ENCODE results near the gene EREG. TPM values are rescaled to one million over a fixed set of nuclear protein-coding genes. Genes with fewer than 3 reads are reported as not detected.
A peak's percentile ranks its signal among the peaks of the same experiment; 100 is the strongest.

Gene EREG
- total RNA-seq, 1 donor from 2014 or later = 1.3 TPM

DNA sequence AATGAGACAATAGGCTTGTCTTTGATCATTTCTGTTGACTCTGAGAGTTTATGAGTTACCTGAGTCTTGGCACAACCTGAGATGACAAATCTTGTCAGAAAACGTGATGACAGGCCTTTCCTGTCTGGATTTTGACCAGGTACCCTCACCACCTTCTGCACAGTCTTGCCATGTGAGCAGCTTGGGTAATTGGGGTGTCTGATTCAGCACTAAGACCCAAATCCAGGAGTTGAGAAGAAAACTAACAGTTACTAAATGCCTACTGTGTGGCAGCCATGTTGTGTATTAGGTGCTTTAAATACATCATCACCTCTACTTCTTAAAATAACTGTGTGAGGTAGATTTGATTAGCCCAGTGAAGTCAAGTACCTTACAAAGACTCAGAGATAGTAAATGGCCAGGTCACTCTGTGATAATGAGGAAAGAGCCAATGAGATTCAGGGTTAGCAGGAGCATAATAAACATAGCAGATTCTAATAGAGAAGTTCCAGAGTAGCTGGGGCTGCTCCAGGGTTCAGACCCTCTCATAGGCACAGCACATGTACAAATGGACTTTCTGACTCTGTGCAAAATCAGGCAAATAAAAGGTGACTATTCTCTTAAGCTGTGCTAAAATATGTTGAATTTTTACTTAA is 2.8 kb downstream of the EREG start:
- no peak overlapping the region for H3K4me3 Mint-ChIP-seq (ENCODE audit: unreplicated experiment)

GRCh38 chr4:74368596-74368995 is 3.7 kb downstream of the EREG start:
- Mint-ChIP-seq H3K36me3 (ENCODE audit: unreplicated experiment) (no peaks in the 10 kb centered on the region), H3K9me3 (ENCODE audit: unreplicated experiment) (no peaks in the 10 kb centered on the region), H3K27ac (ENCODE audit: unreplicated experiment) (no peak overlapping the region), H3K27me3 (ENCODE audit: unreplicated experiment) (peaks cover 15% of the 10 kb centered on the region), H3K4me3 (ENCODE audit: unreplicated experiment) (no peak overlapping the region), H3K4me1 (ENCODE audit: unreplicated experiment) (peaks cover 27% of the 10 kb centered on the region)
- DNase-seq (ENCODE audit: extremely low spot score, unreplicated experiment) = no peak
- TF ChIP-seq, protein P1, sequence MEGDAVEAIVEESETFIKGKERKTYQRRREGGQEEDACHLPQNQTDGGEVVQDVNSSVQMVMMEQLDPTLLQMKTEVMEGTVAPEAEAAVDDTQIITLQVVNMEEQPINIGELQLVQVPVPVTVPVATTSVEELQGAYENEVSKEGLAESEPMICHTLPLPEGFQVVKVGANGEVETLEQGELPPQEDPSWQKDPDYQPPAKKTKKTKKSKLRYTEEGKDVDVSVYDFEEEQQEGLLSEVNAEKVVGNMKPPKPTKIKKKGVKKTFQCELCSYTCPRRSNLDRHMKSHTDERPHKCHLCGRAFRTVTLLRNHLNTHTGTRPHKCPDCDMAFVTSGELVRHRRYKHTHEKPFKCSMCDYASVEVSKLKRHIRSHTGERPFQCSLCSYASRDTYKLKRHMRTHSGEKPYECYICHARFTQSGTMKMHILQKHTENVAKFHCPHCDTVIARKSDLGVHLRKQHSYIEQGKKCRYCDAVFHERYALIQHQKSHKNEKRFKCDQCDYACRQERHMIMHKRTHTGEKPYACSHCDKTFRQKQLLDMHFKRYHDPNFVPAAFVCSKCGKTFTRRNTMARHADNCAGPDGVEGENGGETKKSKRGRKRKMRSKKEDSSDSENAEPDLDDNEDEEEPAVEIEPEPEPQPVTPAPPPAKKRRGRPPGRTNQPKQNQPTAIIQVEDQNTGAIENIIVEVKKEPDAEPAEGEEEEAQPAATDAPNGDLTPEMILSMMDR (IDR thresholded peaks at IDR 0.05) = no peak

More for the DNA sequence above, 2.8 kb downstream of the EREG start:
- Mint-ChIP-seq H3K9me3 (ENCODE audit: unreplicated experiment) (no peaks in the 10 kb centered on the region), H3K4me1 (ENCODE audit: unreplicated experiment) (peaks cover 29% of the 10 kb centered on the region), H3K27me3 (ENCODE audit: unreplicated experiment) (peaks cover 19% of the 10 kb centered on the region), H3K36me3 (ENCODE audit: unreplicated experiment) (no peaks in the 10 kb centered on the region), H3K27ac (ENCODE audit: unreplicated experiment) (no peak overlapping the region)
- TF ChIP-seq, protein P1 (IDR thresholded peaks at IDR 0.05) = no peak
- no peak for DNase-seq (ENCODE audit: extremely low spot score, unreplicated experiment)

GRCh38 chr4:74369855-74370254 is 4.9 kb downstream of the EREG start:
- TF ChIP-seq, protein P1 (IDR thresholded peaks at IDR 0.05) = no peak
- Mint-ChIP-seq H3K4me3 (ENCODE audit: unreplicated experiment) (no peak overlapping the region), H3K36me3 (ENCODE audit: unreplicated experiment) (no peaks in the 10 kb centered on the region), H3K4me1 (ENCODE audit: unreplicated experiment) (peaks cover 23% of the 10 kb centered on the region), H3K9me3 (ENCODE audit: unreplicated experiment) (peaks cover 4% of the 10 kb centered on the region), H3K27ac (ENCODE audit: unreplicated experiment) (no peak overlapping the region), H3K27me3 (ENCODE audit: unreplicated experiment) (peaks cover 15% of the 10 kb centered on the region)
- no peak for DNase-seq (ENCODE audit: extremely low spot score, unreplicated experiment)

DNA sequence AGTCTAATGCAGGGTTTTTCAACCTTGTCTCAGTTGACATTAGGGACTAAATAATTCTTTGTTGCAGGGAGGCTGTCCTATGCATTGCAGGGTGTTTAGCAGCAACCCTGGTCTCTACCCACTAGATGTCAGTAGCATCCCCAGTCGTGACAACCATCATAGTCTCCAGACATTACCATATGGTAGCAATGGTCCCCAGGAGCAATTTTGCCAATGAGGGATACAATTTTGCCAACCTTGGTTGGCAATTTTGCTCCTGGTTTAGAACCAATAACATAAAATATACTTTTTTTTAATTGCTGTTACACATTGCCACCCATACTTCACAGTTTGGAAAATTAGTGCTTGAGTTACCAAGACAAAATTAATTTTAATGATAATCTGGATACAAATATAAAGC is 6.0 kb downstream of the EREG start:
- Mint-ChIP-seq H3K27me3 (ENCODE audit: unreplicated experiment) (peaks cover 11% of the 10 kb centered on the region), H3K4me3 (ENCODE audit: unreplicated experiment) (no peak overlapping the region), H3K4me1 (ENCODE audit: unreplicated experiment) (peaks cover 22% of the 10 kb centered on the region), H3K36me3 (ENCODE audit: unreplicated experiment) (no peaks in the 10 kb centered on the region), H3K9me3 (ENCODE audit: unreplicated experiment) (peaks cover 6% of the 10 kb centered on the region), H3K27ac (ENCODE audit: unreplicated experiment) (no peak overlapping the region)
- no peak for DNase-seq (ENCODE audit: extremely low spot score, unreplicated experiment)
- TF ChIP-seq, protein P1 (IDR thresholded peaks at IDR 0.05) = peak; percentile 76

GRCh38 chr4:74374128-74374527 is 9.2 kb downstream of the EREG start:
- TF ChIP-seq, protein P1 (IDR thresholded peaks at IDR 0.05) = no peak
- no peaks in the 10 kb centered on the region for H3K36me3 Mint-ChIP-seq (ENCODE audit: unreplicated experiment)
- no peak for DNase-seq (ENCODE audit: extremely low spot score, unreplicated experiment)
- H3K27me3 Mint-ChIP-seq (ENCODE audit: unreplicated experiment) = no peaks in the 10 kb centered on the region
- H3K9me3 Mint-ChIP-seq (ENCODE audit: unreplicated experiment) = peaks cover 6% of the 10 kb centered on the region
- no peak overlapping the region for H3K4me3 Mint-ChIP-seq (ENCODE audit: unreplicated experiment)
- peaks cover 27% of the 10 kb centered on the region for H3K4me1 Mint-ChIP-seq (ENCODE audit: unreplicated experiment)
- peak overlapping the region; percentile 78 for H3K27ac Mint-ChIP-seq (ENCODE audit: unreplicated experiment)

All from osteocyte (in vitro differentiated cells).